Ishikawa (cell line): ENCODE measurements around the gene NHLRC3.

Source experiments
- CEBPB ChIP-seq: IDR thresholded peaks from 2 replicates; pipeline ENCODE4 v1.6.1; 2012
- CREB1 ChIP-seq: IDR thresholded peaks from 2 replicates; pipeline ENCODE4 v1.6.1; 2012; ENCODE audit warnings: low read depth
- EGR1 ChIP-seq: IDR thresholded peaks from 2 replicates; pipeline ENCODE4 v1.6.1; 2012
- EP300 ChIP-seq: IDR thresholded peaks from 2 replicates; pipeline ENCODE4 v1.6.1; 2012; ENCODE audit warnings: borderline replicate concordance
- FOXM1 ChIP-seq: IDR thresholded peaks from 2 replicates; pipeline ENCODE4 v1.6.1; 2012; ENCODE audit warnings: low read depth, borderline replicate concordance
- MAX ChIP-seq: IDR thresholded peaks from 2 replicates; pipeline ENCODE4 v1.6.1; 2012
- NFIC ChIP-seq: IDR thresholded peaks from 2 replicates; pipeline ENCODE4 v1.6.1; 2012
- RAD21 ChIP-seq: IDR thresholded peaks from 2 replicates; pipeline ENCODE4 v1.6.1; 2012; ENCODE audit warnings: low read depth
- REST ChIP-seq: IDR thresholded peaks from 2 replicates; pipeline ENCODE4 v1.6.1; 2012; ENCODE audit warnings: low read depth, mild to moderate bottlenecking
- TAF1 ChIP-seq: IDR thresholded peaks from 2 replicates; pipeline ENCODE4 v1.6.1; 2012; ENCODE audit warnings: low read depth, mild to moderate bottlenecking
- TCF12 ChIP-seq: IDR thresholded peaks from 2 replicates; pipeline ENCODE4 v1.6.1; 2012; ENCODE audit warnings: low read depth
- TEAD4 ChIP-seq: IDR thresholded peaks from 2 replicates; pipeline ENCODE4 v1.6.1; 2012
- USF1 ChIP-seq: IDR thresholded peaks from 2 replicates; pipeline ENCODE4 v1.6.1; 2012
- YY1 ChIP-seq: IDR thresholded peaks from 2 replicates; pipeline ENCODE4 v1.6.1; 2012; ENCODE audit warnings: low read depth
- ZBTB7A ChIP-seq: IDR thresholded peaks from 2 replicates; pipeline ENCODE4 v1.6.1; 2012; ENCODE audit warnings: low read depth

Gene NHLRC3

GRCh38 chr13:39037880-39038568 is at the start of gene NHLRC3, which contains the start of gene PROSER1:
TSS of gene NHLRC3 (plus strand) at chr13:39038456. CDS start at chr13:39038640, 184 bp downstream.
TSS of gene PROSER1 (minus strand) at chr13:39038089. CDS start at chr13:39037242, 847 bp downstream.
- TF ChIP-seq CREB1: peak; percentile 87
- TF ChIP-seq ZBTB7A: peak; percentile 72; the same call in 1 of the 2 replicates
- TF ChIP-seq CEBPB: no peak
- TF ChIP-seq FOXM1: no peak
- peak; percentile 69 for TF ChIP-seq TAF1
- TF ChIP-seq USF1: peak; percentile 76
- TF ChIP-seq EGR1: no peak
- 0 out of 2 replicates have a peak, but pooled peaks have one; percentile 21 for TF ChIP-seq TCF12
- TF ChIP-seq RAD21: no peak
- peak; percentile 45; the same call in 1 of the 2 replicates for TF ChIP-seq YY1
- no peak for TF ChIP-seq TEAD4
- TF ChIP-seq NFIC: no peak
- TF ChIP-seq MAX: peak; percentile 93
- no peak for TF ChIP-seq REST
- no peak for TF ChIP-seq EP300

- TF ChIP-seq CEBPB (no peak), NFIC (no peak), ZBTB7A (no peak), FOXM1 (no peak), YY1 (no peak), TAF1 (no peak), EP300 (no peak), CREB1 (no peak), EGR1 (no peak), RAD21 (no peak), REST (no peak), TCF12 (no peak), USF1 (no peak), TEAD4 (no peak), MAX (no peak)
These were observed 47.6 kb upstream of the NHLRC3 start, which contains the start of gene STOML3 for GRCh38 chr13:38990693-38991092. TSS of gene STOML3 (minus strand) at chr13:38990831. CDS start at chr13:38990721, 110 bp downstream.

GRCh38 chr13:38993381-38993780 is 44.9 kb upstream of the NHLRC3 start:
- TF ChIP-seq FOXM1: no peak

- TF ChIP-seq EP300: no peak
- no peak for TF ChIP-seq YY1
- TF ChIP-seq REST: no peak
- TF ChIP-seq FOXM1: no peak
- TF ChIP-seq USF1: no peak
- no peak for TF ChIP-seq MAX
- no peak for TF ChIP-seq TCF12
- no peak for TF ChIP-seq NFIC
- no peak for TF ChIP-seq RAD21
- no peak for TF ChIP-seq TEAD4
- no peak for TF ChIP-seq CREB1
- no peak for TF ChIP-seq CEBPB
- no peak for TF ChIP-seq EGR1
- TF ChIP-seq TAF1: no peak
- no peak for TF ChIP-seq ZBTB7A
These were observed 39.5 kb upstream of the NHLRC3 start for GRCh38 chr13:38998739-38999138.
